SK-N-SH (cell line): ENCODE data around the gene TNFRSF19. TPM values are rescaled to one million over a fixed set of nuclear protein-coding genes. Genes with fewer than 3 reads are reported as not detected.

ENCODE experiments used
- CTCF ChIA-PET: fragments of 300-600, 350-600 bp; formaldehyde crosslinking; extraction: SDS; loops from one replicate; lab custom pipeline; 2021; lab: Yijun Ruan, JAX
- POLR2A ChIA-PET: fragments of 350-600 bp; sonication (Branson Sonifier 250); formaldehyde crosslinking; extraction: SDS; loops from one replicate; lab custom pipeline; 2020; ENCODE audit warnings: antibody characterized with exemption, inconsistent platforms; lab: Yijun Ruan, JAX
- DNase-seq: peaks from one replicate; pipeline ENCODE4 v3.0.0; 2012
- H2AFZ ChIP-seq: fragments of 200-600 bp; sonication (generic); 2 replicates; pipeline ENCODE4 v1.8.1; 2016; ENCODE audit warnings: antibody characterized with exemption, mild to moderate bottlenecking, low read depth
- H3F3A ChIP-seq: fragments of 200-600 bp; sonication (generic); replicated peaks from 2 replicates; pipeline ENCODE3; 2016; ENCODE audit warnings: antibody characterized with exemption, mild to moderate bottlenecking; ENCODE audit not compliant: insufficient read depth
- H3K27ac ChIP-seq, 2 experiments: fragments of 200-500 bp in 1 of 2; fragments of 200-600 bp in 1 of 2; sonication (Bioruptor generic) in 1 of 2; sonication (generic), shearing (Covaris generic) in 1 of 2; 2 replicates each; pipeline versions ENCODE4 v1.5.1 to v1.6.1; 2014 to 2016; ENCODE audit warnings: low read depth in 2 of 2, inconsistent platforms in 1 of 2, low read length in 1 of 2, mild to moderate bottlenecking in 1 of 2, mixed read lengths in 1 of 2
- H3K27me3 ChIP-seq: fragments of 200-600 bp; sonication (generic), shearing (Covaris generic); 2 replicates; pipeline ENCODE4 v1.6.1; 2016; ENCODE audit warnings: mixed run types; ENCODE audit not compliant: insufficient read depth
- H3K36me3 ChIP-seq, 2 experiments: fragments of 200-500 bp in 1 of 2; fragments of 200-600 bp in 1 of 2; sonication (Bioruptor generic) in 1 of 2; sonication (generic) in 1 of 2; replicated peaks in 1 of 2; 2 replicates each; pipeline versions ENCODE3 to v1.5.1; 2014 to 2016; ENCODE audit warnings: low read length in 1 of 2, mild to moderate bottlenecking in 1 of 2; ENCODE audit not compliant: insufficient read depth in 2 of 2, control insufficient read depth in 1 of 2
- H3K4me1 ChIP-seq, 2 experiments: fragments of 200-500 bp in 1 of 2; fragments of 200-600 bp in 1 of 2; sonication (Bioruptor generic) in 1 of 2; sonication (generic), shearing (Covaris generic) in 1 of 2; 2 replicates each; pipeline versions ENCODE4 v1.5.1 to v1.6.1; 2014 to 2016; ENCODE audit warnings: low read depth in 1 of 2, low read length in 1 of 2, mixed run types in 1 of 2; ENCODE audit not compliant: insufficient read depth in 2 of 2, control insufficient read depth in 1 of 2
- H3K4me2 ChIP-seq: fragments of 200-600 bp; sonication (generic), shearing (Covaris generic); 2 replicates; pipeline ENCODE4 v1.6.1; 2017; ENCODE audit warnings: mixed run types
- H3K4me3 ChIP-seq, 2 experiments: fragments of 200-500 bp in 1 of 2; fragments of 200-600 bp in 1 of 2; sonication (Bioruptor generic) in 1 of 2; sonication (generic), shearing (Covaris generic) in 1 of 2; 2 replicates each; pipeline versions ENCODE4 v1.5.1 to v1.8.1; 2014 to 2016; ENCODE audit warnings: low read depth in 2 of 2, inconsistent platforms in 1 of 2, low read length in 1 of 2, mild to moderate bottlenecking in 1 of 2, mixed read lengths in 1 of 2, moderate library complexity in 1 of 2
- H3K79me2 ChIP-seq: fragments of 200-600 bp; sonication (generic); 2 replicates; pipeline ENCODE4 v1.8.1; 2017; ENCODE audit warnings: mild to moderate bottlenecking; ENCODE audit not compliant: insufficient read depth
- H3K9ac ChIP-seq: fragments of 200-600 bp; sonication (generic); 2 replicates; pipeline ENCODE4 v1.6.1; 2017; ENCODE audit warnings: mixed run types
- H3K9me2 ChIP-seq: fragments of 200-600 bp; sonication (generic); 2 replicates; pipeline ENCODE4 v1.6.1; 2017; ENCODE audit warnings: mixed run types
- H3K9me3 ChIP-seq: fragments of 200-600 bp; sonication (generic); 2 replicates; pipeline ENCODE4 v1.6.1; 2017; ENCODE audit warnings: mixed run types, mild to moderate bottlenecking, moderate library complexity
- H4K20me1 ChIP-seq: fragments of 200-600 bp; sonication (generic); 2 replicates; pipeline ENCODE4 v1.6.1; 2017; ENCODE audit warnings: mild to moderate bottlenecking, mixed run types; ENCODE audit not compliant: insufficient read depth
- EP300 ChIP-seq, 2 experiments: IDR thresholded peaks; 2 replicates each; pipeline versions ENCODE4 v1.4.0 to v1.6.1; 2012; ENCODE audit warnings: borderline replicate concordance in 1 of 2, low read depth in 1 of 2, low read length in 1 of 2
- EZH2phosphoT487 ChIP-seq: fragments of 200-600 bp; sonication (generic); IDR thresholded peaks from 2 replicates; pipeline ENCODE4 v1.6.1; 2017; ENCODE audit warnings: low read depth, mixed run types, mild to moderate bottlenecking, antibody characterized with exemption, moderate library complexity, borderline replicate concordance
- FOSL2 ChIP-seq: IDR thresholded peaks from 2 replicates; pipeline ENCODE4 v1.4.0; 2012; ENCODE audit warnings: low read depth, mild to moderate bottlenecking, moderate library complexity, borderline replicate concordance
- FOXM1 ChIP-seq: IDR thresholded peaks from 2 replicates; pipeline ENCODE4 v1.4.0; 2012; ENCODE audit warnings: low read depth, mild to moderate bottlenecking
- GABPA ChIP-seq: IDR thresholded peaks from 2 replicates; pipeline ENCODE4 v1.4.0; 2012; ENCODE audit warnings: low read depth, mild to moderate bottlenecking
- GATA2 ChIP-seq: sonication (generic); formaldehyde crosslinking; IDR thresholded peaks from 2 replicates; pipeline ENCODE4 v1.5.0; 2020; ENCODE audit warnings: mild to moderate bottlenecking, missing genetic modification reagents
- JUND ChIP-seq: IDR thresholded peaks from 2 replicates; pipeline ENCODE4 v1.4.0; 2012
- NFIC ChIP-seq: IDR thresholded peaks from 2 replicates; pipeline ENCODE4 v1.4.0; 2012; ENCODE audit warnings: borderline replicate concordance
- NRF1 ChIP-seq: IDR thresholded peaks from 2 replicates; pipeline ENCODE4 v1.6.1; 2012; ENCODE audit warnings: low read depth, mild to moderate bottlenecking, low read length
- POLR2AphosphoS5 ChIP-seq: IDR thresholded peaks from 2 replicates; pipeline ENCODE4 v1.6.1; 2012; ENCODE audit warnings: low read depth, low read length
- RXRA ChIP-seq: IDR thresholded peaks from 2 replicates; pipeline ENCODE4 v1.4.0; 2012; ENCODE audit warnings: low read depth, mild to moderate bottlenecking, borderline replicate concordance
- TAF1 ChIP-seq: IDR thresholded peaks from 2 replicates; pipeline ENCODE4 v1.6.1; 2012; ENCODE audit warnings: low read depth, mild to moderate bottlenecking, low read length, moderate library complexity, borderline replicate concordance
- TCF12 ChIP-seq: IDR thresholded peaks from 2 replicates; pipeline ENCODE4 v1.4.0; 2012
- TEAD4 ChIP-seq: IDR thresholded peaks from 2 replicates; pipeline ENCODE4 v1.4.0; 2012; ENCODE audit warnings: mild to moderate bottlenecking, borderline replicate concordance; ENCODE audit not compliant: insufficient read depth
- WGBS: methylation state at CpG from one replicate; pipeline ENCODE4 v1.1.6; 2017; ENCODE audit warnings: low lambda C conversion rate; 5-methylcytosine and 5-hydroxymethylcytosine counted together
- polyA plus RNA-seq, 3 experiments: library from polyadenylated mRNA; depleted of rRNA; stranded (reverse); fragments of >200 nt; gene quantifications; 2 replicates each; pipeline ENCODE4 v1.2.3, GENCODE V29; 2012
- TF ChIP-seq, protein P1 (sequence below): fragments of 150-350 bp; IDR thresholded peaks from 2 replicates; pipeline ENCODE4 v1.6.1; 2016; ENCODE audit warnings: mild to moderate bottlenecking, low read depth, low read length
- TF ChIP-seq, protein P2 (sequence below): IDR thresholded peaks from 2 replicates; pipeline ENCODE4; 2012
- TF ChIP-seq, protein P3 (sequence below): IDR thresholded peaks from 2 replicates; pipeline ENCODE4 v1.4.0; 2012; ENCODE audit warnings: low read depth, borderline replicate concordance
- TF ChIP-seq, protein P4 (sequence below): IDR thresholded peaks from 2 replicates; pipeline ENCODE4 v1.4.0; 2012; ENCODE audit warnings: low read depth, borderline replicate concordance

The TNFRSF19 gene
- polyA plus RNA-seq, 1 of the 3 experiments (the other 2 are of a cell fraction): 4.6 TPM

DNA sequence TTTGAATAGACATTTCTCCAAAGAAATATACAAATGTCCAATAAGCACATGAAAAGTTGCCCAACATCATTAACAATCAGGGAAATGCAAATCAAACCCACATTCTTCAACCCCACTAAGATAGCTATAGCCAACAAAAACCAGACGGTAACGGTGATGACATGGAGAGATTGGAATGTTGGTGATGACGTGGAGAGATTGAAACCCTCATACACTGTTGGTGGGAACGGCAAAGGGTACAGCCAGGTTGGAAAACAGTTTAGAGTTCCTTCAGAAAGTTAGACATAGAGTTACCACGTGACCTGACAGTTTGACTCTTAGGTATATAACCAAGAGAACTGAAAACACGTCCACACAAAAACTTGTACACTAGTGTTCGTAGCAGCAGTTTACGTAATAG, 48.1 kb downstream of the TNFRSF19 start:
- Histone ChIP-seq H2AFZ (0 out of 2 replicates have a peak overlapping the region, but pooled peaks have one; percentile 64), H3F3A (peaks cover 37% of the 10 kb centered on the region), H3K4me2 (0 out of 2 replicates have a peak overlapping the region, but pooled peaks have one; percentile 34), H3K4me3 (no peak overlapping the region), H3K27me3 (no peaks in the 10 kb centered on the region), H3K9ac (peak overlapping the region; percentile 42; the same call in 1 of the 2 replicates), H3K36me3 (peaks cover 0 to 21% of the 10 kb centered on the region in 2 experiments), H3K4me1 (peaks cover 3 to 20% of the 10 kb centered on the region in 2 experiments), H3K9me3 (no peaks in the 10 kb centered on the region), H3K79me2 (no peaks in the 10 kb centered on the region), H3K27ac (peak overlapping the region; percentile 1 to 92; a peak in 2 of 4 replicates), H4K20me1 (no peaks in the 10 kb centered on the region), H3K9me2 (no peaks in the 10 kb centered on the region)
- POLR2A ChIA-PET: no interaction called here
- 48% methylated on average over 8 of the region's 8 CpGs for WGBS
- TF ChIP-seq JUND (peak; percentile 91), NRF1 (no peak), TEAD4 (peak; percentile 62; the same call in 1 of the 2 replicates), TCF12 (peak; percentile 95), FOXM1 (no peak), TAF1 (no peak), FOSL2 (peak; percentile 70), POLR2AphosphoS5 (peak; percentile 32; the same call in 1 of the 2 replicates), GATA2 (CRISPR knock-in tag) (no peak), NFIC (peak; percentile 76), GABPA (no peak), EZH2phosphoT487 (no peak), RXRA (peak; percentile 56; the same call in 1 of the 2 replicates), EP300 (IDR thresholded peaks at IDR 0.05; ENCODE audit: borderline replicate concordance in 1 of 2, low read depth in 1 of 2, low read length in 1 of 2) (peak in 1 of 2 experiments; percentile 86; a peak in 2 of 4 replicates)
- TF ChIP-seq, protein P1, sequence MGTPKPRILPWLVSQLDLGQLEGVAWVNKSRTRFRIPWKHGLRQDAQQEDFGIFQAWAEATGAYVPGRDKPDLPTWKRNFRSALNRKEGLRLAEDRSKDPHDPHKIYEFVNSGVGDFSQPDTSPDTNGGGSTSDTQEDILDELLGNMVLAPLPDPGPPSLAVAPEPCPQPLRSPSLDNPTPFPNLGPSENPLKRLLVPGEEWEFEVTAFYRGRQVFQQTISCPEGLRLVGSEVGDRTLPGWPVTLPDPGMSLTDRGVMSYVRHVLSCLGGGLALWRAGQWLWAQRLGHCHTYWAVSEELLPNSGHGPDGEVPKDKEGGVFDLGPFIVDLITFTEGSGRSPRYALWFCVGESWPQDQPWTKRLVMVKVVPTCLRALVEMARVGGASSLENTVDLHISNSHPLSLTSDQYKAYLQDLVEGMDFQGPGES: no peak
- TF ChIP-seq, protein P2, sequence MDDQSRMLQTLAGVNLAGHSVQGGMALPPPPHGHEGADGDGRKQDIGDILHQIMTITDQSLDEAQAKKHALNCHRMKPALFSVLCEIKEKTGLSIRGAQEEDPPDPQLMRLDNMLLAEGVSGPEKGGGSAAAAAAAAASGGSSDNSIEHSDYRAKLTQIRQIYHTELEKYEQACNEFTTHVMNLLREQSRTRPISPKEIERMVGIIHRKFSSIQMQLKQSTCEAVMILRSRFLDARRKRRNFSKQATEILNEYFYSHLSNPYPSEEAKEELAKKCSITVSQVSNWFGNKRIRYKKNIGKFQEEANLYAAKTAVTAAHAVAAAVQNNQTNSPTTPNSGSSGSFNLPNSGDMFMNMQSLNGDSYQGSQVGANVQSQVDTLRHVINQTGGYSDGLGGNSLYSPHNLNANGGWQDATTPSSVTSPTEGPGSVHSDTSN: peak; percentile 91
- TF ChIP-seq, protein P3, sequence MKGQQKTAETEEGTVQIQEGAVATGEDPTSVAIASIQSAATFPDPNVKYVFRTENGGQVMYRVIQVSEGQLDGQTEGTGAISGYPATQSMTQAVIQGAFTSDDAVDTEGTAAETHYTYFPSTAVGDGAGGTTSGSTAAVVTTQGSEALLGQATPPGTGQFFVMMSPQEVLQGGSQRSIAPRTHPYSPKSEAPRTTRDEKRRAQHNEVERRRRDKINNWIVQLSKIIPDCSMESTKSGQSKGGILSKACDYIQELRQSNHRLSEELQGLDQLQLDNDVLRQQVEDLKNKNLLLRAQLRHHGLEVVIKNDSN: peak; percentile 52; the same call in 1 of the 2 replicates
- TF ChIP-seq, protein P4, sequence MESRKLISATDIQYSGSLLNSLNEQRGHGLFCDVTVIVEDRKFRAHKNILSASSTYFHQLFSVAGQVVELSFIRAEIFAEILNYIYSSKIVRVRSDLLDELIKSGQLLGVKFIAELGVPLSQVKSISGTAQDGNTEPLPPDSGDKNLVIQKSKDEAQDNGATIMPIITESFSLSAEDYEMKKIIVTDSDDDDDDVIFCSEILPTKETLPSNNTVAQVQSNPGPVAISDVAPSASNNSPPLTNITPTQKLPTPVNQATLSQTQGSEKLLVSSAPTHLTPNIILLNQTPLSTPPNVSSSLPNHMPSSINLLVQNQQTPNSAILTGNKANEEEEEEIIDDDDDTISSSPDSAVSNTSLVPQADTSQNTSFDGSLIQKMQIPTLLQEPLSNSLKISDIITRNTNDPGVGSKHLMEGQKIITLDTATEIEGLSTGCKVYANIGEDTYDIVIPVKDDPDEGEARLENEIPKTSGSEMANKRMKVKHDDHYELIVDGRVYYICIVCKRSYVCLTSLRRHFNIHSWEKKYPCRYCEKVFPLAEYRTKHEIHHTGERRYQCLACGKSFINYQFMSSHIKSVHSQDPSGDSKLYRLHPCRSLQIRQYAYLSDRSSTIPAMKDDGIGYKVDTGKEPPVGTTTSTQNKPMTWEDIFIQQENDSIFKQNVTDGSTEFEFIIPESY: no peak
- CTCF ChIA-PET: no interaction called here
- DNase-seq: no peak
